BE2C (cell line): Measurements from ENCODE around the gene LZTS3.
"Not testable (repeated sequence)": the region's sequence is repeated elsewhere in the genome, so short reads cannot be mapped to it uniquely, and the experiment has no call there.

Experiments
- DNase-seq: peaks from one replicate; pipeline ENCODE4 v3.0.0-alpha.2; 2020
- H3K27me3 ChIP-seq: fragments of 250-450 bp; sonication (Bioruptor Pico); 2 replicates; pipeline ENCODE4 v1.5.1; 2020; ENCODE audit warnings: mild to moderate bottlenecking
- H3K36me3 ChIP-seq: fragments of 250-450 bp; sonication (Bioruptor Pico); 2 replicates; pipeline ENCODE4 v1.5.1; 2020; ENCODE audit warnings: mild to moderate bottlenecking
- H3K4me1 ChIP-seq: fragments of 250-450 bp; sonication (Bioruptor Pico); 2 replicates; pipeline ENCODE4 v1.5.1; 2020
- H3K4me3 ChIP-seq: 2 replicates; pipeline ENCODE4 v1.5.1; 2011; ENCODE audit warnings: low read depth, low read length
- H3K9me3 ChIP-seq: fragments of 250-450 bp; sonication (Bioruptor Pico); 2 replicates; pipeline ENCODE4 v1.5.1; 2020
- CTCF ChIP-seq: IDR thresholded peaks from 2 replicates; pipeline ENCODE4 v1.5.1; 2012; ENCODE audit warnings: mild to moderate bottlenecking, low read depth, low read length

Gene LZTS3

GRCh38 chr20:3130051-3130600 lies 43.2 kb downstream of the LZTS3 start:
- TF ChIP-seq CTCF = no peak
- no peaks in the 10 kb centered on the region; the same call in 1 of the 2 replicates for H3K36me3 ChIP-seq
- no peak for DNase-seq
- no peaks in the 10 kb centered on the region for H3K27me3 ChIP-seq
- no peaks in the 10 kb centered on the region; the same call in 1 of the 2 replicates for H3K4me1 ChIP-seq
- H3K9me3 ChIP-seq = no peaks in the 10 kb centered on the region
- H3K4me3 ChIP-seq = no peak overlapping the region

- no peaks in the 10 kb centered on the region for H3K9me3 ChIP-seq
Measured at GRCh38 chr20:3129094-3129493, 44.3 kb downstream of the LZTS3 start.

GRCh38 chr20:3128275-3128984 lies 44.9 kb downstream of the LZTS3 start:
- DNase-seq = no peak
- H3K4me3 ChIP-seq = no peak overlapping the region
- no peaks in the 10 kb centered on the region for H3K36me3 ChIP-seq
- no peaks in the 10 kb centered on the region for H3K9me3 ChIP-seq
- H3K4me1 ChIP-seq = no peaks in the 10 kb centered on the region; the same call in 1 of the 2 replicates
- no peak for TF ChIP-seq CTCF
- H3K27me3 ChIP-seq = no peaks in the 10 kb centered on the region

More at GRCh38 chr20:3129094-3129493, 44.3 kb downstream of the LZTS3 start:
- no peaks in the 10 kb centered on the region; the same call in 1 of the 2 replicates for H3K36me3 ChIP-seq
- no peak for TF ChIP-seq CTCF
- H3K27me3 ChIP-seq = no peaks in the 10 kb centered on the region
- DNase-seq = no peak
- H3K4me1 ChIP-seq = no peaks in the 10 kb centered on the region; the same call in 1 of the 2 replicates
- H3K4me3 ChIP-seq = no peak overlapping the region

GRCh38 chr20:3126527-3126859 lies 46.9 kb downstream of the LZTS3 start:
- H3K4me1 ChIP-seq = no peaks in the 10 kb centered on the region; the same call in 1 of the 2 replicates
- H3K4me3 ChIP-seq = no peak overlapping the region
- H3K9me3 ChIP-seq = no peaks in the 10 kb centered on the region
- no peak for TF ChIP-seq CTCF
- no peak for DNase-seq
- no peaks in the 10 kb centered on the region for H3K27me3 ChIP-seq
- no peaks in the 10 kb centered on the region; the same call in 1 of the 2 replicates for H3K36me3 ChIP-seq

GRCh38 chr20:3125776-3126526 lies 47.4 kb downstream of the LZTS3 start:
- H3K4me1 ChIP-seq, H3K36me3 ChIP-seq, H3K27me3 ChIP-seq, H3K9me3 ChIP-seq, DNase-seq, H3K4me3 ChIP-seq: not testable (repeated sequence)

GRCh38 chr20:3124773-3125560 lies 48.4 kb downstream of the LZTS3 start:
- H3K27me3 ChIP-seq, DNase-seq, H3K9me3 ChIP-seq, H3K4me1 ChIP-seq, H3K36me3 ChIP-seq, H3K4me3 ChIP-seq: not testable (repeated sequence)

GRCh38 chr20:3124163-3124562 lies 49.2 kb downstream of the LZTS3 start:
- not testable (repeated sequence) for DNase-seq, H3K4me1 ChIP-seq, H3K4me3 ChIP-seq, H3K9me3 ChIP-seq, H3K27me3 ChIP-seq, H3K36me3 ChIP-seq
